HCT116 (cell line): ENCODE data around the gene PTCH2. TPM values are rescaled to one million over a fixed set of nuclear protein-coding genes. Genes with fewer than 3 reads are reported as not detected.

Experiments
- ATAC-seq: fragments of 200-7000 bp; cut with Tn5 transposase; 2 replicates; pipeline ENCODE4 v1.9.1; 2020; ENCODE audit warnings: mild to moderate bottlenecking, moderate library complexity
- BruUV-seq: library from RNA; stranded (reverse); fragments of 400-500 nt; replicated peaks from 2 replicates; lab custom pipeline; 2021; lab: Mats Ljungman, UMichigan
- CTCF ChIA-PET: fragments of 300-600 bp; sonication (Branson Sonifier 250); formaldehyde crosslinking; loops from one replicate; lab custom pipeline; 2021; ENCODE audit warnings: antibody characterized with exemption; lab: Charles Lee
- POLR2A ChIA-PET: fragments of 300-600, 350-600 bp; sonication (Branson Sonifier 250); formaldehyde crosslinking; loops from one replicate; lab custom pipeline; 2021; ENCODE audit warnings: antibody characterized with exemption; lab: Charles Lee
- RAD21 ChIA-PET, 2 experiments: fragments of 300-600 bp; sonication (Branson Sonifier 250); formaldehyde crosslinking; loops; one replicate each; lab custom pipeline; 2023; ENCODE audit warnings: low total read pairs in 2 of 2; ENCODE audit not compliant: uncharacterized antibody in 2 of 2, unreplicated experiment in 2 of 2, low non-redundant PET in 1 of 2; lab: Charles Lee
- DNase-seq: peaks from one replicate; pipeline ENCODE4 v3.0.0-alpha.2; 2010; ENCODE audit warnings: low read depth, low spot score
- H2AFZ ChIP-seq: fragments of 200-600 bp; shearing (Covaris generic), sonication (generic); 2 replicates; pipeline ENCODE4 v1.6.1; 2017; ENCODE audit warnings: low read depth, mixed run types, mixed read lengths, antibody characterized with exemption, low read length; ENCODE audit not compliant: poor library complexity, severe bottlenecking
- H3K27ac ChIP-seq: 2 replicates; pipeline ENCODE4 v1.5.1; 2012; ENCODE audit warnings: low read depth, low read length
- H3K27me3 ChIP-seq: fragments of 200-600 bp; sonication (generic); 2 replicates; pipeline ENCODE4 v1.6.1; 2016; ENCODE audit warnings: mixed run types, low read length, mixed read lengths; ENCODE audit not compliant: insufficient read depth
- H3K36me3 ChIP-seq, 2 experiments: fragments of 200-500 bp in 1 of 2; fragments of 200-600 bp in 1 of 2; sonication (Bioruptor generic) in 1 of 2; sonication (generic) in 1 of 2; 2 replicates each; pipeline versions ENCODE4 v1.5.1 to v1.6.1; 2014 to 2016; ENCODE audit warnings: low read length in 2 of 2, inconsistent platforms in 1 of 2, mixed read lengths in 1 of 2, mixed run types in 1 of 2; ENCODE audit not compliant: insufficient read depth in 2 of 2, control insufficient read depth in 1 of 2
- H3K4me1 ChIP-seq, 2 experiments: fragments of 200-600 bp in 1 of 2; sonication (generic) in 1 of 2; 2 replicates each; pipeline versions ENCODE4 v1.5.1 to v1.6.1; 2012 to 2017; ENCODE audit warnings: low read length in 2 of 2, inconsistent platforms in 1 of 2, mild to moderate bottlenecking in 1 of 2, mixed read lengths in 1 of 2, mixed run types in 1 of 2, moderate library complexity in 1 of 2; ENCODE audit not compliant: insufficient read depth in 2 of 2, control insufficient read depth in 1 of 2
- H3K4me2 ChIP-seq: fragments of 200-600 bp; sonication (generic); 2 replicates; pipeline ENCODE4 v1.6.1; 2017; ENCODE audit warnings: mixed run types, low read length, mixed read lengths
- H3K4me3 ChIP-seq, 2 experiments: fragments of 200-600 bp in 1 of 2; sonication (generic) in 1 of 2; replicated peaks in 1 of 2; 2 replicates each; pipeline ENCODE4 v1.5.1; 2011 to 2016; ENCODE audit warnings: low read length in 2 of 2, control low read depth in 1 of 2, low read depth in 1 of 2, mild to moderate bottlenecking in 1 of 2, mixed read lengths in 1 of 2, mixed run types in 1 of 2
- H3K79me2 ChIP-seq: fragments of 200-600 bp; sonication (generic); 2 replicates; pipeline ENCODE4 v1.6.1; 2017; ENCODE audit warnings: mild to moderate bottlenecking, mixed run types, low read length, moderate library complexity, mixed read lengths; ENCODE audit not compliant: insufficient read depth
- H3K9ac ChIP-seq: fragments of 200-600 bp; sonication (generic); 2 replicates; pipeline ENCODE4 v1.6.1; 2016; ENCODE audit warnings: low read length, mixed read lengths
- H3K9me2 ChIP-seq: fragments of 200-600 bp; sonication (generic), shearing (Covaris generic); 2 replicates; pipeline ENCODE4 v1.6.1; 2017; ENCODE audit warnings: mixed run types, mild to moderate bottlenecking, moderate library complexity; ENCODE audit not compliant: insufficient read depth
- H3K9me3 ChIP-seq, 2 experiments: fragments of 200-500 bp in 1 of 2; fragments of 200-600 bp in 1 of 2; sonication (Bioruptor generic) in 1 of 2; sonication (generic) in 1 of 2; 2 replicates each; pipeline ENCODE4 v1.6.1; 2014 to 2017; ENCODE audit warnings: low read length in 2 of 2, mixed read lengths in 2 of 2, inconsistent platforms in 1 of 2, low read depth in 1 of 2, mild to moderate bottlenecking in 1 of 2, mixed run types in 1 of 2, moderate library complexity in 1 of 2; ENCODE audit not compliant: control insufficient read depth in 1 of 2, insufficient read depth in 1 of 2
- H4K20me1 ChIP-seq: fragments of 200-600 bp; sonication (generic), shearing (Covaris generic); 2 replicates; pipeline ENCODE4 v1.6.1; 2017; ENCODE audit warnings: mixed run types, mild to moderate bottlenecking, moderate library complexity; ENCODE audit not compliant: insufficient read depth
- RAD21 ChIP-seq: IDR thresholded peaks from 2 replicates; pipeline ENCODE4 v1.6.1; 2012; ENCODE audit warnings: low read depth, mild to moderate bottlenecking
- intact Hi-C: fragments of 100-400 bp; cut with micrococcal nuclease; formaldehyde crosslinking; loops from 2 replicates; pipeline ENCODE4 v1.10.0; 2022
- total RNA-seq: library from RNA; stranded (reverse); gene quantifications from one replicate; pipeline ENCODE4 v1.2.1, GENCODE V29; 2021; ENCODE audit not compliant: unreplicated experiment
- TF ChIP-seq, protein P1 (sequence below): IDR thresholded peaks from 2 replicates; pipeline ENCODE4 v1.6.1; 2012; ENCODE audit warnings: low read depth

The PTCH2 gene
- total RNA-seq, 1 experiment from 2014 or later = 1.3 TPM

DNA sequence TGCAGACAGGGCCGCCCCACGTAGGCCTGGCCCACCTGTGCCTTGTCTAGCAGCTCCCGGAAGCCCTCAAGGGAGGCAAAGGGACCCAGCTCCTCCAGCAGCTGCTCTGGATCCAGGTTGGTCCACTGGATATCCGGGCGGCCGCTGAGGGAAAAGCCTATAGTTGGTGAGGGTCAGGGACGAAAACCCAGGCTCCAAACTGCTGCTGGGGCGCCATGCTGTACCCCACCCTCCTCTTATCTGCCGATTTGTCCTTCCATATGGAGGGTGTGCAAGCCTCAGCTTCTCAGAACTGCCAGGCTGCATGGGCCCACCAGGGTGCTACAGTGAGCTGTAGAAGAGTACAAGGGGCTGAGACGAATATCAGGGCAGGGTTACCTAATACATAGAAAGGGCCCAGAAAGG, 12.2 kb downstream of the PTCH2 start:
- no peaks in the 10 kb centered on the region for H3K9me3 ChIP-seq

More for the DNA sequence above, 12.2 kb downstream of the PTCH2 start:
- no peak overlapping the region for H3K4me3 ChIP-seq
- peaks cover 0 to 6% of the 10 kb centered on the region in 2 experiments; a peak in 1 of 4 replicates for H3K4me1 ChIP-seq
- no peaks in the 10 kb centered on the region for H3K79me2 ChIP-seq
- no peaks in the 10 kb centered on the region for H3K9me2 ChIP-seq
- no peaks in the 10 kb centered on the region for H3K27me3 ChIP-seq
- TF ChIP-seq, protein P1, sequence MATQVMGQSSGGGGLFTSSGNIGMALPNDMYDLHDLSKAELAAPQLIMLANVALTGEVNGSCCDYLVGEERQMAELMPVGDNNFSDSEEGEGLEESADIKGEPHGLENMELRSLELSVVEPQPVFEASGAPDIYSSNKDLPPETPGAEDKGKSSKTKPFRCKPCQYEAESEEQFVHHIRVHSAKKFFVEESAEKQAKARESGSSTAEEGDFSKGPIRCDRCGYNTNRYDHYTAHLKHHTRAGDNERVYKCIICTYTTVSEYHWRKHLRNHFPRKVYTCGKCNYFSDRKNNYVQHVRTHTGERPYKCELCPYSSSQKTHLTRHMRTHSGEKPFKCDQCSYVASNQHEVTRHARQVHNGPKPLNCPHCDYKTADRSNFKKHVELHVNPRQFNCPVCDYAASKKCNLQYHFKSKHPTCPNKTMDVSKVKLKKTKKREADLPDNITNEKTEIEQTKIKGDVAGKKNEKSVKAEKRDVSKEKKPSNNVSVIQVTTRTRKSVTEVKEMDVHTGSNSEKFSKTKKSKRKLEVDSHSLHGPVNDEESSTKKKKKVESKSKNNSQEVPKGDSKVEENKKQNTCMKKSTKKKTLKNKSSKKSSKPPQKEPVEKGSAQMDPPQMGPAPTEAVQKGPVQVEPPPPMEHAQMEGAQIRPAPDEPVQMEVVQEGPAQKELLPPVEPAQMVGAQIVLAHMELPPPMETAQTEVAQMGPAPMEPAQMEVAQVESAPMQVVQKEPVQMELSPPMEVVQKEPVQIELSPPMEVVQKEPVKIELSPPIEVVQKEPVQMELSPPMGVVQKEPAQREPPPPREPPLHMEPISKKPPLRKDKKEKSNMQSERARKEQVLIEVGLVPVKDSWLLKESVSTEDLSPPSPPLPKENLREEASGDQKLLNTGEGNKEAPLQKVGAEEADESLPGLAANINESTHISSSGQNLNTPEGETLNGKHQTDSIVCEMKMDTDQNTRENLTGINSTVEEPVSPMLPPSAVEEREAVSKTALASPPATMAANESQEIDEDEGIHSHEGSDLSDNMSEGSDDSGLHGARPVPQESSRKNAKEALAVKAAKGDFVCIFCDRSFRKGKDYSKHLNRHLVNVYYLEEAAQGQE = no peak
- TF ChIP-seq RAD21 = no peak
- ATAC-seq (no peak), DNase-seq (no peak)
- H3K36me3 ChIP-seq = no peaks in the 10 kb centered on the region
- H3K27ac ChIP-seq = no peak overlapping the region
- CTCF ChIA-PET = no interaction called here
- POLR2A ChIA-PET = interaction anchor here (3.3 kb wide), 1 partner anchor 12 kb away, joined by 18 read pairs; no protein-coding TSS in a partner anchor
- no peaks in the 10 kb centered on the region for H4K20me1 ChIP-seq
- RAD21 ChIA-PET = no interaction called here
- no peak overlapping the region for H3K4me2 ChIP-seq
- no peak overlapping the region for H3K9ac ChIP-seq
- intact Hi-C loops = no loop called here
- no peak overlapping the region for H2AFZ ChIP-seq
- BruUV-seq = no TSS peak
